H9 (cell line): ENCODE data around the gene BRD3OS. TPM values are rescaled to one million over a fixed set of nuclear protein-coding genes. Genes with fewer than 3 reads are reported as not detected.

Experiments
- DNase-seq: peaks from one replicate; pipeline ENCODE4 v3.0.0-alpha.2; 2017
- H2AFZ ChIP-seq: one replicate; pipeline ENCODE4 v1.6.1; 2013; ENCODE audit warnings: mild to moderate bottlenecking, low read length, control low read depth, moderate library complexity
- H2AK5ac ChIP-seq: 2 replicates; pipeline ENCODE4 v1.6.1; 2013; ENCODE audit warnings: low read length, control low read depth, mixed read lengths; ENCODE audit not compliant: insufficient read length
- H2BK120ac ChIP-seq: one replicate; pipeline ENCODE4 v1.6.1; 2013; ENCODE audit warnings: low read depth, mild to moderate bottlenecking, low read length, control low read depth, inconsistent platforms; ENCODE audit not compliant: poor library complexity, severe bottlenecking
- H2BK12ac ChIP-seq: 2 replicates; pipeline ENCODE4 v1.6.1; 2013; ENCODE audit warnings: low read length, control low read depth, mixed read lengths, low read depth; ENCODE audit not compliant: insufficient read length
- H2BK15ac ChIP-seq: 2 replicates; pipeline ENCODE4 v1.6.1; 2013; ENCODE audit warnings: low read depth, low read length, control low read depth
- H2BK20ac ChIP-seq: one replicate; pipeline ENCODE4 v1.6.1; 2013; ENCODE audit warnings: low read depth, mild to moderate bottlenecking, low read length, control low read depth, inconsistent platforms; ENCODE audit not compliant: poor library complexity, severe bottlenecking
- H2BK5ac ChIP-seq: 2 replicates; pipeline ENCODE4 v1.6.1; 2013; ENCODE audit warnings: low read length, control low read depth, mixed read lengths; ENCODE audit not compliant: insufficient read length
- H3K14ac ChIP-seq: 2 replicates; pipeline ENCODE4 v1.6.1; 2013; ENCODE audit warnings: low read length, control low read depth; ENCODE audit not compliant: insufficient read depth
- H3K18ac ChIP-seq: 2 replicates; pipeline ENCODE4 v1.6.1; 2013; ENCODE audit warnings: low read depth, mild to moderate bottlenecking, mixed read lengths, low read length, control low read depth; ENCODE audit not compliant: insufficient read length
- H3K23ac ChIP-seq: 2 replicates; pipeline ENCODE4 v1.6.1; 2013; ENCODE audit warnings: low read length, control low read depth, mixed read lengths, low read depth; ENCODE audit not compliant: insufficient read length
- H3K23me2 ChIP-seq: 2 replicates; pipeline ENCODE4 v1.6.1; 2013; ENCODE audit warnings: low read depth, mild to moderate bottlenecking, mixed read lengths, low read length, control low read depth; ENCODE audit not compliant: insufficient read length, poor library complexity, severe bottlenecking
- H3K27ac ChIP-seq: 2 replicates; pipeline ENCODE4 v1.5.1; 2013; ENCODE audit warnings: low read length, control low read depth, mixed read lengths, low read depth; ENCODE audit not compliant: insufficient read length
- H3K27me3 ChIP-seq: 2 replicates; pipeline ENCODE4 v1.6.1; 2013; ENCODE audit warnings: low read length, control low read depth, inconsistent platforms; ENCODE audit not compliant: insufficient read depth
- H3K4ac ChIP-seq: 2 replicates; pipeline ENCODE4 v1.6.1; 2013; ENCODE audit warnings: low read depth, mild to moderate bottlenecking, control low read depth, inconsistent platforms, low read length, moderate library complexity
- H3K4me1 ChIP-seq: 2 replicates; pipeline ENCODE4 v1.6.1; 2013; ENCODE audit warnings: low read length, control low read depth, inconsistent platforms; ENCODE audit not compliant: insufficient read depth
- H3K4me2 ChIP-seq: 2 replicates; pipeline ENCODE4 v1.6.1; 2013; ENCODE audit warnings: low read length, control low read depth, mixed read lengths; ENCODE audit not compliant: insufficient read length, insufficient read depth
- H3K56ac ChIP-seq: 2 replicates; pipeline ENCODE4 v1.6.1; 2013; ENCODE audit warnings: low read depth, mild to moderate bottlenecking, mixed read lengths, low read length, control low read depth; ENCODE audit not compliant: insufficient read length
- H3K79me1 ChIP-seq: 2 replicates; pipeline ENCODE4 v1.6.1; 2013; ENCODE audit warnings: low read depth, mild to moderate bottlenecking, moderate library complexity, low read length, control low read depth, inconsistent platforms; ENCODE audit not compliant: insufficient read depth, poor library complexity, severe bottlenecking
- H3K79me2 ChIP-seq: 2 replicates; pipeline ENCODE4 v1.6.1; 2013; ENCODE audit warnings: low read length, control low read depth, inconsistent platforms; ENCODE audit not compliant: insufficient read depth
- H3K9ac ChIP-seq: 2 replicates; pipeline ENCODE4 v1.6.1; 2013; ENCODE audit warnings: low read length, control low read depth, mixed read lengths; ENCODE audit not compliant: insufficient read length; ENCODE audit errors: extremely low read depth
- H3K9me3 ChIP-seq: one replicate; pipeline ENCODE4 v1.6.1; 2013; ENCODE audit warnings: low read depth, low read length, inconsistent platforms; ENCODE audit not compliant: control insufficient read depth
- H3T11ph ChIP-seq: one replicate; pipeline ENCODE4 v1.6.1; 2013; ENCODE audit warnings: mild to moderate bottlenecking, low read length, control low read depth, inconsistent platforms
- H4K20me1 ChIP-seq: one replicate; pipeline ENCODE4 v1.6.1; 2013; ENCODE audit not compliant: control insufficient read depth, insufficient read length, insufficient read depth
- H4K5ac ChIP-seq: 2 replicates; pipeline ENCODE4 v1.6.1; 2013; ENCODE audit warnings: low read depth, mild to moderate bottlenecking, mixed read lengths, low read length, control low read depth; ENCODE audit not compliant: insufficient read length
- H4K8ac ChIP-seq: replicated peaks from 2 replicates; pipeline ENCODE4 v1.6.1; 2013; ENCODE audit warnings: low read length, control low read depth, mixed read lengths, low read depth; ENCODE audit not compliant: insufficient read length
- H4K91ac ChIP-seq: 2 replicates; pipeline ENCODE4 v1.6.1; 2013; ENCODE audit warnings: low read depth, mild to moderate bottlenecking, moderate library complexity, mixed read lengths, low read length, control low read depth; ENCODE audit not compliant: insufficient read length
- H3K27ac Mint-ChIP-seq, 3 experiments: 2 replicates in 2 of 3; 3 replicates in 1 of 3; pipeline ENCODE4 v1.8.0; 2020 to 2021; ENCODE audit warnings: mixed read lengths in 3 of 3, mild to moderate bottlenecking in 1 of 3, moderate library complexity in 1 of 3
- H3K27me3 Mint-ChIP-seq: 2 replicates; pipeline ENCODE4 v1.8.0; 2021; ENCODE audit warnings: low read depth, mild to moderate bottlenecking, moderate library complexity, mixed read lengths
- H3K36me3 Mint-ChIP-seq, 3 experiments: 2 replicates in 2 of 3; 3 replicates in 1 of 3; pipeline ENCODE4 v1.8.0; 2020 to 2021; ENCODE audit warnings: low read depth in 3 of 3, mixed read lengths in 3 of 3; ENCODE audit not compliant: insufficient read depth in 1 of 3
- H3K4me1 Mint-ChIP-seq, 2 experiments: 2 replicates each; pipeline ENCODE4 v1.8.0; 2020; ENCODE audit warnings: mixed read lengths in 2 of 2
- H3K4me3 Mint-ChIP-seq, 2 experiments: 2 replicates in 1 of 2; 3 replicates in 1 of 2; pipeline ENCODE4 v1.8.0; 2020 to 2021; ENCODE audit warnings: mild to moderate bottlenecking in 2 of 2, mixed read lengths in 2 of 2, moderate library complexity in 1 of 2
- H3K9me3 Mint-ChIP-seq, 2 experiments: 2 replicates in 1 of 2; 3 replicates in 1 of 2; pipeline ENCODE4 v1.8.0; 2020; ENCODE audit warnings: mild to moderate bottlenecking in 2 of 2, mixed read lengths in 2 of 2, moderate library complexity in 1 of 2
- CTCF ChIP-seq: fragments of 200-600 bp; sonication (generic); conservative IDR thresholded peaks from 3 replicates; pipeline ENCODE4 v1.8.0; 2021; ENCODE audit warnings: antibody characterized with exemption, mild to moderate bottlenecking
- WGBS: extraction: QIAGEN DNeasy Blood & Tissue Kit; methylation state at CpG from one replicate; pipeline ENCODE4 v1.1.7; 2013; ENCODE audit warnings: missing lambda C conversion rate, low lambda C conversion rate, mixed read lengths; ENCODE audit not compliant: insufficient read length; ENCODE audit errors: extremely low coverage; 5-methylcytosine and 5-hydroxymethylcytosine counted together
- total RNA-seq: library from RNA; stranded (reverse); gene quantifications from 2 replicates; pipeline ENCODE4 v1.2.1, GENCODE V29; 2021

The BRD3OS gene
- total RNA-seq, 1 experiment from 2014 or later, result 16.4 TPM

- no peak overlapping the region for H4K91ac ChIP-seq
- no peak overlapping the region for H3K14ac ChIP-seq
- H4K5ac ChIP-seq, result no peak overlapping the region
- no peak overlapping the region for H2AFZ ChIP-seq
- H3K9me3 Mint-ChIP-seq, result no peaks in the 10 kb centered on the region
- DNase-seq, result no peak
- H3K56ac ChIP-seq, result no peak overlapping the region
- H3K79me1 ChIP-seq, result no peaks in the 10 kb centered on the region
- peaks cover 9 to 25% of the 10 kb centered on the region in 2 experiments for H3K4me1 Mint-ChIP-seq
- H3K23ac ChIP-seq, result no peak overlapping the region
- H3K18ac ChIP-seq, result no peak overlapping the region
- no CpG with 5 or more reads among the region's 23 CpGs for WGBS
- peak overlapping the region; percentile 8 to 91 (median 86); a peak in 4 of 7 replicates for H3K27ac Mint-ChIP-seq
- no peak overlapping the region for H3K27ac ChIP-seq
- no peak overlapping the region for H3T11ph ChIP-seq
- no peak overlapping the region for H3K4me2 ChIP-seq
- H2BK12ac ChIP-seq, result no peak overlapping the region
- peaks cover 55% of the 10 kb centered on the region; the same call in 1 of the 2 replicates for H3K79me2 ChIP-seq
- TF ChIP-seq CTCF, result no peak
- H4K20me1 ChIP-seq, result peaks cover 3% of the 10 kb centered on the region
- H2BK120ac ChIP-seq, result no peak overlapping the region
- no peak overlapping the region for H2BK15ac ChIP-seq
- no peaks in the 10 kb centered on the region for H3K23me2 ChIP-seq
- H3K9me3 ChIP-seq, result no peaks in the 10 kb centered on the region
- H3K4ac ChIP-seq, result no peak overlapping the region
- no peaks in the 10 kb centered on the region for H3K27me3 ChIP-seq
- H4K8ac ChIP-seq, result no peak overlapping the region
- no peak overlapping the region for H2BK5ac ChIP-seq
- H2BK20ac ChIP-seq, result no peak overlapping the region
- no peak overlapping the region; a peak in 1 of 5 replicates for H3K4me3 Mint-ChIP-seq
- H3K4me1 ChIP-seq, result no peaks in the 10 kb centered on the region
- peaks cover 4 to 20% (median 16%) of the 10 kb centered on the region in 3 experiments; a peak in 6 of 7 replicates for H3K36me3 Mint-ChIP-seq
- no peak overlapping the region for H3K9ac ChIP-seq
- no peaks in the 10 kb centered on the region for H3K27me3 Mint-ChIP-seq
- H2AK5ac ChIP-seq, result no peak overlapping the region
Measured at GRCh38 chr9:134056483-134057306, 31.4 kb downstream of the BRD3OS start.
